ENCODE data around the gene TF.

The TF gene
- total RNA-seq = 0 to 0.35 (median 0.26) reads per million in 3 donors

- DNase-seq = no peak
- no peak within 1 kb of the TSS for H3K4me3 ChIP-seq (ENCODE audit: insufficient read depth, low read depth, low read length, poor library complexity, severe bottlenecking)
Observed at GRCh38 chr3:133745981-133746711, at the start of gene TF. Gene TF (plus strand): TSS chr3:133746393. CDS start chr3:133746441, 48 bp downstream.

GRCh38 chr3:133697960-133698359 lies 48.2 kb upstream of the TF start:
- H3K27ac ChIP-seq (ENCODE audit: insufficient read depth, low read length, poor library complexity, severe bottlenecking) = no peak overlapping the region
- DNase-seq = no peak

More at GRCh38 chr3:133745981-133746711, at the start of gene TF:
- Histone ChIP-seq H3K27ac (ENCODE audit: insufficient read depth, low read length, poor library complexity, severe bottlenecking) (no peak within 1 kb of the TSS), H3K27me3 (replicated peaks; ENCODE audit: control insufficient read depth, insufficient read depth, low read length, poor library complexity, severe bottlenecking) (peaks cover 14% of the 10 kb centered on the region), H3K9me3 (ENCODE audit: control insufficient read depth, low read length) (no peaks in the 10 kb centered on the region), H3K4me1 (ENCODE audit: control insufficient read depth, insufficient read depth, low read length, poor library complexity, severe bottlenecking) (no peaks in the 10 kb centered on the region), H3K36me3 (ENCODE audit: control insufficient read depth, insufficient read depth, low read length) (no peaks in the 10 kb centered on the region)

GRCh38 chr3:133699467-133699866 lies 46.7 kb upstream of the TF start:
- H3K9me3 ChIP-seq (ENCODE audit: control insufficient read depth, low read length) = no peaks in the 10 kb centered on the region
- H3K4me3 ChIP-seq (ENCODE audit: insufficient read depth, low read depth, low read length, poor library complexity, severe bottlenecking) = no peak overlapping the region
- H3K27ac ChIP-seq (ENCODE audit: insufficient read depth, low read length, poor library complexity, severe bottlenecking) = no peak overlapping the region
- no peaks in the 10 kb centered on the region for H3K4me1 ChIP-seq (ENCODE audit: control insufficient read depth, insufficient read depth, low read length, poor library complexity, severe bottlenecking)
- no peaks in the 10 kb centered on the region for H3K36me3 ChIP-seq (ENCODE audit: control insufficient read depth, insufficient read depth, low read length)
- DNase-seq = no peak
- no peaks in the 10 kb centered on the region for H3K27me3 ChIP-seq (replicated peaks; ENCODE audit: control insufficient read depth, insufficient read depth, low read length, poor library complexity, severe bottlenecking)

More at GRCh38 chr3:133697960-133698359, 48.2 kb upstream of the TF start:
- H3K27me3 ChIP-seq (replicated peaks; ENCODE audit: control insufficient read depth, insufficient read depth, low read length, poor library complexity, severe bottlenecking) = no peaks in the 10 kb centered on the region
- H3K36me3 ChIP-seq (ENCODE audit: control insufficient read depth, insufficient read depth, low read length) = no peaks in the 10 kb centered on the region
- H3K4me1 ChIP-seq (ENCODE audit: control insufficient read depth, insufficient read depth, low read length, poor library complexity, severe bottlenecking) = no peaks in the 10 kb centered on the region
- no peaks in the 10 kb centered on the region for H3K9me3 ChIP-seq (ENCODE audit: control insufficient read depth, low read length)
- no peak overlapping the region for H3K4me3 ChIP-seq (ENCODE audit: insufficient read depth, low read depth, low read length, poor library complexity, severe bottlenecking)

GRCh38 chr3:133699903-133700302 lies 46.3 kb upstream of the TF start:
- Histone ChIP-seq H3K27me3 (replicated peaks; ENCODE audit: control insufficient read depth, insufficient read depth, low read length, poor library complexity, severe bottlenecking) (no peaks in the 10 kb centered on the region), H3K4me1 (ENCODE audit: control insufficient read depth, insufficient read depth, low read length, poor library complexity, severe bottlenecking) (no peaks in the 10 kb centered on the region), H3K9me3 (ENCODE audit: control insufficient read depth, low read length) (no peaks in the 10 kb centered on the region), H3K27ac (ENCODE audit: insufficient read depth, low read length, poor library complexity, severe bottlenecking) (no peak overlapping the region), H3K4me3 (ENCODE audit: insufficient read depth, low read depth, low read length, poor library complexity, severe bottlenecking) (no peak overlapping the region), H3K36me3 (ENCODE audit: control insufficient read depth, insufficient read depth, low read length) (no peaks in the 10 kb centered on the region)
- DNase-seq = no peak

GRCh38 chr3:133700351-133700750 lies 45.8 kb upstream of the TF start:
- H3K27me3 ChIP-seq (replicated peaks; ENCODE audit: control insufficient read depth, insufficient read depth, low read length, poor library complexity, severe bottlenecking) = no peaks in the 10 kb centered on the region
- no peaks in the 10 kb centered on the region for H3K36me3 ChIP-seq (ENCODE audit: control insufficient read depth, insufficient read depth, low read length)
- no peaks in the 10 kb centered on the region for H3K4me1 ChIP-seq (ENCODE audit: control insufficient read depth, insufficient read depth, low read length, poor library complexity, severe bottlenecking)
- no peaks in the 10 kb centered on the region for H3K9me3 ChIP-seq (ENCODE audit: control insufficient read depth, low read length)
- no peak overlapping the region for H3K4me3 ChIP-seq (ENCODE audit: insufficient read depth, low read depth, low read length, poor library complexity, severe bottlenecking)
- H3K27ac ChIP-seq (ENCODE audit: insufficient read depth, low read length, poor library complexity, severe bottlenecking) = no peak overlapping the region
- no peak for DNase-seq

- no peak overlapping the region for H3K27ac ChIP-seq (ENCODE audit: insufficient read depth, low read length, poor library complexity, severe bottlenecking)
- H3K4me1 ChIP-seq (ENCODE audit: control insufficient read depth, insufficient read depth, low read length, poor library complexity, severe bottlenecking) = no peaks in the 10 kb centered on the region
- no peaks in the 10 kb centered on the region for H3K9me3 ChIP-seq (ENCODE audit: control insufficient read depth, low read length)
- no peak overlapping the region for H3K4me3 ChIP-seq (ENCODE audit: insufficient read depth, low read depth, low read length, poor library complexity, severe bottlenecking)
- DNase-seq = no peak
- no peaks in the 10 kb centered on the region for H3K36me3 ChIP-seq (ENCODE audit: control insufficient read depth, insufficient read depth, low read length)
- no peaks in the 10 kb centered on the region for H3K27me3 ChIP-seq (replicated peaks; ENCODE audit: control insufficient read depth, insufficient read depth, low read length, poor library complexity, severe bottlenecking)
Observed at GRCh38 chr3:133701435-133702358, 44.5 kb upstream of the TF start.

- DNase-seq = no peak
- Histone ChIP-seq H3K4me1 (ENCODE audit: control insufficient read depth, insufficient read depth, low read length, poor library complexity, severe bottlenecking) (no peaks in the 10 kb centered on the region), H3K36me3 (ENCODE audit: control insufficient read depth, insufficient read depth, low read length) (no peaks in the 10 kb centered on the region)
Observed at GRCh38 chr3:133703915-133704314, 42.3 kb upstream of the TF start.

GRCh38 chr3:133706033-133706432 lies 40.2 kb upstream of the TF start:
- Histone ChIP-seq H3K4me1 (ENCODE audit: control insufficient read depth, insufficient read depth, low read length, poor library complexity, severe bottlenecking) (no peaks in the 10 kb centered on the region), H3K27me3 (replicated peaks; ENCODE audit: control insufficient read depth, insufficient read depth, low read length, poor library complexity, severe bottlenecking) (no peaks in the 10 kb centered on the region)
- no peak for DNase-seq

More at GRCh38 chr3:133703915-133704314, 42.3 kb upstream of the TF start:
- H3K27me3 ChIP-seq (replicated peaks; ENCODE audit: control insufficient read depth, insufficient read depth, low read length, poor library complexity, severe bottlenecking) = no peaks in the 10 kb centered on the region
- no peaks in the 10 kb centered on the region for H3K9me3 ChIP-seq (ENCODE audit: control insufficient read depth, low read length)
- H3K4me3 ChIP-seq (ENCODE audit: insufficient read depth, low read depth, low read length, poor library complexity, severe bottlenecking) = no peak overlapping the region
- H3K27ac ChIP-seq (ENCODE audit: insufficient read depth, low read length, poor library complexity, severe bottlenecking) = no peak overlapping the region

GRCh38 chr3:133709139-133709750 lies 36.9 kb upstream of the TF start:
- no peak overlapping the region for H3K27ac ChIP-seq (ENCODE audit: insufficient read depth, low read length, poor library complexity, severe bottlenecking)
- H3K9me3 ChIP-seq (ENCODE audit: control insufficient read depth, low read length) = no peaks in the 10 kb centered on the region
- H3K4me1 ChIP-seq (ENCODE audit: control insufficient read depth, insufficient read depth, low read length, poor library complexity, severe bottlenecking) = no peaks in the 10 kb centered on the region
- no peaks in the 10 kb centered on the region for H3K27me3 ChIP-seq (replicated peaks; ENCODE audit: control insufficient read depth, insufficient read depth, low read length, poor library complexity, severe bottlenecking)
- H3K36me3 ChIP-seq (ENCODE audit: control insufficient read depth, insufficient read depth, low read length) = no peaks in the 10 kb centered on the region
- DNase-seq = no peak
- no peak overlapping the region for H3K4me3 ChIP-seq (ENCODE audit: insufficient read depth, low read depth, low read length, poor library complexity, severe bottlenecking)

More at GRCh38 chr3:133706033-133706432, 40.2 kb upstream of the TF start:
- Histone ChIP-seq H3K27ac (ENCODE audit: insufficient read depth, low read length, poor library complexity, severe bottlenecking) (no peak overlapping the region), H3K36me3 (ENCODE audit: control insufficient read depth, insufficient read depth, low read length) (no peaks in the 10 kb centered on the region), H3K4me3 (ENCODE audit: insufficient read depth, low read depth, low read length, poor library complexity, severe bottlenecking) (no peak overlapping the region), H3K9me3 (ENCODE audit: control insufficient read depth, low read length) (no peaks in the 10 kb centered on the region)

Measured in effector memory CD4-positive, alpha-beta T cell (primary cell).